Germinal center (tissue), 1 donor: ENCODE measurements around the gene FRAS1.

Experiments
- DNase-seq: peaks from one replicate; pipeline ENCODE4 v3.0.0; 2012; ENCODE audit warnings: mixed read lengths, low spot score

FRAS1 gene

GRCh38 chr4:78372355-78372988, 315.3 kb downstream of the FRAS1 start:
- DNase-seq, result no peak

- DNase-seq, result no peak
These were observed 320.4 kb downstream of the FRAS1 start for GRCh38 chr4:78377555-78377954.

GRCh38 chr4:78379040-78379439, 321.9 kb downstream of the FRAS1 start:
- no peak for DNase-seq

- DNase-seq, result no peak
These were observed 323.0 kb downstream of the FRAS1 start for GRCh38 chr4:78379991-78380729.

GRCh38 chr4:78386679-78387078, 329.6 kb downstream of the FRAS1 start:
- DNase-seq, result no peak

- DNase-seq, result no peak
These were observed 338.5 kb downstream of the FRAS1 start for GRCh38 chr4:78395642-78396041.

GRCh38 chr4:78396613-78397291, 339.6 kb downstream of the FRAS1 start:
- no peak for DNase-seq

GRCh38 chr4:78397292-78397630, 340.1 kb downstream of the FRAS1 start:
- no peak for DNase-seq

- DNase-seq, result no peak
These were observed 352.6 kb downstream of the FRAS1 start for GRCh38 chr4:78409612-78410202.

GRCh38 chr4:78410225-78410624, 353.1 kb downstream of the FRAS1 start:
- no peak for DNase-seq

- DNase-seq, result no peak
These were observed 353.6 kb downstream of the FRAS1 start for GRCh38 chr4:78410676-78411075.

GRCh38 chr4:78414116-78414515, 357.0 kb downstream of the FRAS1 start:
- DNase-seq, result no peak

GRCh38 chr4:78417603-78418002, 360.5 kb downstream of the FRAS1 start:
- no peak for DNase-seq

- no peak for DNase-seq
These were observed 361.3 kb downstream of the FRAS1 start for GRCh38 chr4:78418406-78418805.

- no peak for DNase-seq
These were observed 366.7 kb downstream of the FRAS1 start for GRCh38 chr4:78423790-78424189.

- no peak for DNase-seq
These were observed 367.3 kb downstream of the FRAS1 start for GRCh38 chr4:78424461-78424860.

GRCh38 chr4:78426972-78427371, 369.8 kb downstream of the FRAS1 start:
- DNase-seq, result no peak

GRCh38 chr4:78428996-78429395, 371.9 kb downstream of the FRAS1 start:
- DNase-seq, result no peak

- DNase-seq, result no peak
These were observed 375.8 kb downstream of the FRAS1 start for GRCh38 chr4:78432896-78433295.

GRCh38 chr4:78437608-78438088, 380.5 kb downstream of the FRAS1 start:
- DNase-seq, result no peak

- DNase-seq, result no peak
These were observed 382.2 kb downstream of the FRAS1 start for GRCh38 chr4:78439328-78439727.

- DNase-seq, result no peak
These were observed 384.6 kb downstream of the FRAS1 start for GRCh38 chr4:78441756-78442155.

GRCh38 chr4:78446619-78447018, 389.5 kb downstream of the FRAS1 start:
- no peak for DNase-seq
